Measurements from ENCODE around the gene CTDSP1. TPM values are rescaled to one million over a fixed set of nuclear protein-coding genes. Genes with fewer than 3 reads are reported as not detected.

The CTDSP1 gene
- total and polyA plus RNA-seq, 4 donors = 61.6 to 162 (median 139) TPM

DNA sequence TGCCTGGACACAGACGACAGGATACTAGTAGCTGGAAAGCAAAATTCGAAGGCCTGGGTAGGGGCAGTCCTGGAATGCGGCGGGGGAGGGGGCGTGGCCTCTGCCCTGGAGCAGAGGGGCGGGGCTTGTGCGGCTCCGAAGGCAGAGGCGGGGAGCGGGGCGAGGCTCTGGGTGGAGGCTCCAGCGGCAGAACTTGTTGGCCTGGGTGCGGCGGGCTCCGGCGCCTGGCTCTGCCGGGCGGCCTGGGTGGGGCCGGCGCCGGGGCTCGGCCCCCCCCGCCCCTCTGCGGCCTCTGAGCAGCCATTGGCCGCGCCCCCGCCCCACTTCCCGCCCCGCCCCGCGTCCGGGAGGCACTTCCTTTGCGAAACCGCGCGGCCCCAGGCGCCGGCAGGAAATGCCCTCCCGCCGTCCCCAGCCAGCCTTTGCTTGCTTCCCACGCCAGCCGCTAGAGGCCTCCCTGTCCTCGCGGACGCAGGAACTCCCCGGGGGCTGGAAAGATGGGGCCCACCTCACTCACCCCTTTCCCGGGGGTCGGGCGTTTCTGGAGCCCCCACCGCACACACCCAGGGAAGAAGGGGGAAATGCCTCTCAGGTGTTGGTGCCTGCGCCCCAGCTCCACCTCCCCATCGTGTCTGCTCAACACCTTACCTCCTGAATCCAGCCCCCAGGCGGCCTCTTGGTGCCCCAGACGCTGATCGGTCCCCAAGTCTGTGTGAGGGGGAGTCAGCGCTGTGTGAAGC is 6.7 kb downstream of the CTDSP1 start:
- ATAC-seq (ENCODE audit: low FRiP score) = peak; percentile 94
- peak overlapping the region in 1 of 2 donors; percentile 78 for H3K27ac ChIP-seq (ENCODE audit: low read depth in 1 of 2, low read length in 2 of 2)

DNA sequence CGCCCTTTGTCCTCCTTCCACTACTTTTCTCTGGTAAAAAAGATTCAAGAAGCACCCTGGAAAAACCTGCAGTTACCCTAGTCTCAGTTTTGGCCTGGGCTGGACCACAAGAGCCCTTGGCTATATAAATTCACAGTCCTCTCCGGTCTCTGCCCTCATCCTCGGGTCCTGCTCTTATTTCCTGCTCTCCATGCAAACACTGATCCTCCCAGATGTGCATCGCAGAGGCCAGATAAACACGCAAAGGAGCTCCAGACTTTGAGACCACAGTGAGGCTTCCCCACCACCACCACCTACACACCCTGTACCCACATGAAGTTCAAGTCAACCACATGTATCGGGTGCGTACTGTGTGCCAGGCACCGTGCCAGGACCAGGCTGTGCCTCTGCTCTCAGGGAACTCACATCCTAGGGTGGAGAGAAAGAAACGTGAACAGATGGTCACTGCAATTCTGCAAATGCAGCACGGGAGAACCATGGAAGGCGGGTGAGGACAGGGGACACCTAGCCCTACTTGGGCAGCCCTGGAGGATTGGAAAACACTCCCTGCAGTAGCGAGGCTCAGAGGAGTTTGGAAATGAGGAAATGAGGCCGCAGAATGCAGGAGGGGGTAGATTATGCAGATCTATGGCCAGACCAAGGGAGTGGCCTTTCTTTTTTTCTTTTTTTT is 7.4 kb downstream of the CTDSP1 start:
- Histone ChIP-seq H3K4me3 (ENCODE audit: low read length in 2 of 2) (peak overlapping the region in 1 of 2 donors; percentile 16), H3K4me1 (ENCODE audit: control insufficient read depth in 1 of 2, insufficient read depth in 2 of 2, low read length in 2 of 2) (no peaks in the 10 kb centered on the region)

More for the DNA sequence above, 6.7 kb downstream of the CTDSP1 start:
- Histone ChIP-seq H3K9me3 (ENCODE audit: control insufficient read depth, low read length) (no peaks in the 10 kb centered on the region), H3K4me3 (ENCODE audit: low read length in 2 of 2) (peak overlapping the region in 1 of 2 donors; percentile 16), H3K27me3 (ENCODE audit: control insufficient read depth in 1 of 2, insufficient read depth in 2 of 2, low read length in 1 of 2) (no peaks in the 10 kb centered on the region), H3K4me1 (ENCODE audit: control insufficient read depth in 1 of 2, insufficient read depth in 2 of 2, low read length in 2 of 2) (no peaks in the 10 kb centered on the region), H3K36me3 (ENCODE audit: control insufficient read depth in 1 of 2, insufficient read depth in 2 of 2, low read length in 1 of 2) (peaks cover 0 to 8% of the 10 kb centered on the region in 2 donors)
- intact Hi-C loops (cut with DNase I) = loop anchor here (1.0 to 5.0 kb wide), 5 partner anchors 60 to 253 kb away; partner anchors contain the start of genes ARPC2 (in 1 of the 2), BCS1L (in 1 of the 2), CNOT9 (in 1 of the 2) and USP37 (in 1 of the 2)
- WGBS, 2 donors = 0% methylated on average over 28 to 56 of the region's 56 CpGs
- DNase-seq = peak; percentile 98 to 99

DNA sequence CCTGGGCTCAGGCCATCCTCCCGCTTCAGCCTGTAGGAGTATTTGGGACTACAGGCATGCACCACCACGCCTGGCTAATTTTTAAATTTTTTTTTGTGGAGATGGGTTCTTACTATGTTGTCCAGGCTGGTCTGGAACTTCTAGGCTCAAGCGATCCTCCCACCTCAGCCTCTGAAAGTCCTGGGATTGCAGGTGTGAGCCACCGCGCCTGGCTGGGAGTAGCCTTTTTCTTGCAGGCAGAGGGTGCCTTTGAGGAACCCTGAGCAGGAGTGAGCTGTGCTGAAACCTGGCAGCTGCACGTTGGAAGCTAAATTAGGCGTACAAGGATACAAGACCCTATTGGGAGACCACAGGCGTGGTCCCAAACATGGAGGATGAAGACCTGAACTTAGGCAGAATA is 8.0 kb downstream of the CTDSP1 start:
- Histone ChIP-seq H3K36me3 (ENCODE audit: control insufficient read depth in 1 of 2, insufficient read depth in 2 of 2, low read length in 1 of 2) (peaks cover 0 to 4% of the 10 kb centered on the region in 2 donors), H3K27ac (ENCODE audit: low read depth in 1 of 2, low read length in 2 of 2) (no peak overlapping the region), H3K9me3 (ENCODE audit: control insufficient read depth, low read length) (no peaks in the 10 kb centered on the region), H3K4me3 (ENCODE audit: low read length in 2 of 2) (no peak overlapping the region), H3K27me3 (ENCODE audit: control insufficient read depth in 1 of 2, insufficient read depth in 2 of 2, low read length in 1 of 2) (no peaks in the 10 kb centered on the region), H3K4me1 (ENCODE audit: control insufficient read depth in 1 of 2, insufficient read depth in 2 of 2, low read length in 2 of 2) (no peaks in the 10 kb centered on the region)
- intact Hi-C loops (cut with DNase I) = loop anchor here (2.0 to 5.0 kb wide), 4 partner anchors 59 to 190 kb away; partner anchors contain the start of genes ARPC2 (in 1 of the 2), CNOT9 (in 1 of the 2) and USP37 (in 1 of the 2)
- ATAC-seq (ENCODE audit: low FRiP score) = no peak
- no peak for DNase-seq
- 72 to 75% methylated on average over 8 of the region's 8 CpGs for WGBS, 2 donors

More for the DNA sequence above, 7.4 kb downstream of the CTDSP1 start:
- H3K9me3 ChIP-seq (ENCODE audit: control insufficient read depth, low read length) = no peaks in the 10 kb centered on the region
- H3K27me3 ChIP-seq (ENCODE audit: control insufficient read depth in 1 of 2, insufficient read depth in 2 of 2, low read length in 1 of 2) = no peaks in the 10 kb centered on the region
- intact Hi-C loops (cut with DNase I) = loop anchor here (1.0 to 5.0 kb wide), 5 partner anchors 60 to 252 kb away; partner anchors contain the start of genes ARPC2 (in 1 of the 2), BCS1L (in 1 of the 2), CNOT9 (in 1 of the 2) and USP37 (in 1 of the 2)
- H3K36me3 ChIP-seq (ENCODE audit: control insufficient read depth in 1 of 2, insufficient read depth in 2 of 2, low read length in 1 of 2) = peaks cover 0 to 8% of the 10 kb centered on the region in 2 donors
- ATAC-seq (ENCODE audit: low FRiP score) (peak; percentile 39), DNase-seq (peak; percentile 81 to 87)
- peak overlapping the region in 1 of 2 donors; percentile 64 for H3K27ac ChIP-seq (ENCODE audit: low read depth in 1 of 2, low read length in 2 of 2)
- WGBS, 2 donors = 2% methylated on average over 13 of the region's 13 CpGs

DNA sequence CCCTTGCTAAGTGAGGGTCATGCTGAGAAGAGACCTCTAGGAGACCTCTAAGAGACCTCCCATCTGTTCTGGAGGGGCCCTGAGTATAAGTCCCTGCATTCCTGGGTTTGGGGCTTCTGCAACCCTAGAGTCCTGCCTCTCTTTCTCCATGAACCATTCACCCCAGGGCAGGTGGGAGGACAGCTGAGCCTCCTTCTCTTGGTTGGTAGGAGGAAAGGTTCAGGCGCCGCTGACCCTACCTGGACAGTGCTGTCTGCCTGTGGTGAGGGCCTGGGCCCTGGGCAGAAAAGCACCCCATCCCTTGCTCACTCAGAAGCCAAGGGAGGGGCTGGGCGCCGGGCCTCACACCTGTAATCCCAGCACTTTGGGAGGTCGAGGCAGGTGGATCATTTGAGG is 18.7 kb downstream of the CTDSP1 start:
- Histone ChIP-seq H3K36me3 (ENCODE audit: control insufficient read depth in 1 of 2, insufficient read depth in 2 of 2, low read length in 1 of 2) (no peaks in the 10 kb centered on the region), H3K27ac (ENCODE audit: low read depth in 1 of 2, low read length in 2 of 2) (no peak overlapping the region), H3K4me1 (ENCODE audit: control insufficient read depth in 1 of 2, insufficient read depth in 2 of 2, low read length in 2 of 2) (no peaks in the 10 kb centered on the region), H3K27me3 (ENCODE audit: control insufficient read depth in 1 of 2, insufficient read depth in 2 of 2, low read length in 1 of 2) (no peaks in the 10 kb centered on the region), H3K9me3 (ENCODE audit: control insufficient read depth, low read length) (no peaks in the 10 kb centered on the region), H3K4me3 (ENCODE audit: low read length in 2 of 2) (no peak overlapping the region)
- ATAC-seq (ENCODE audit: low FRiP score) (peak; percentile 48), DNase-seq (no peak)
- intact Hi-C loops (cut with DNase I) = no loop called here
- WGBS, 2 donors = 92 to 95% methylated on average over 5 of the region's 5 CpGs

DNA sequence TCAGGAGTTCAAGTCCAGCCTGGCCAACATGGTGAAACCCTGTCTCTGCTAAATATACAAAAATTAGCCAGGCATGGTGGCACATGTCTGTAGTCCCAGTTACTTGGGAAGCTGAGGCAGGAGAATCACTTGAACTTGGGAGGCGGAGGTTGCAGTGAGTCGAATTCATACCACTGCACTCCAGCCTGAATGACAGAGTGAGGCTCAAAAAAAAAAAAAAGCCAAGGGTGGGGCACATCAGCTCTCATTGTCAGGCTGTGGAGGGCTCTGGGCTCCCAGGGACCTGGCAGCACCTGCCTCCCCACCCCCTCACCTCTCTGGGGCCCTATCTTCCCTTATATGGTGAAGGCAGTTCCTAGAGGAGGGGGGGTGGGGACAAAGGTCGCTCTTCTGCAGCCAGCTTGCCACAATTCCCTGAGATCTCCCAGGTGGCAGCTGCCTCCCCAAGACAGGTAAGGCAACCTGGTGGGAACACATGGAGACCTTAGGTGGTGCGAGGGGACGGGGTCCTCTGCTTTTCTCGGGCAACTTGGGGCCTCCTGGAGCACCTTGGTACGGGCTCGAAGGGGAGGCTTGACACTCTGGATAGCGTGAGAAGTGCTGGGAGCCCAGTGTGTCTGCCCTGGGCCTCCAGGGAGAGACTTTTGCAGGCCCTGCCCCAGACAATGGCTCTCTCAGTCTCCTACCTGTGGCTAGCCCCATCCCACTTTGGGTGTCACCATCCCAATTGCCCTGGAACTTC is 19.2 kb downstream of the CTDSP1 start, which contains the start of gene VIL1:
VIL1 (plus strand) TSS at position 407 of the 742 bp plus-strand sequence. CDS start 4,656 bp downstream, outside the sequence.
- WGBS, 2 donors = 86 to 88% methylated on average over 9 of the region's 9 CpGs
- H3K27me3 ChIP-seq (ENCODE audit: control insufficient read depth in 1 of 2, insufficient read depth in 2 of 2, low read length in 1 of 2) = no peaks in the 10 kb centered on the region
- H3K27ac ChIP-seq (ENCODE audit: low read depth in 1 of 2, low read length in 2 of 2) = no peak within 1 kb of the TSS
- DNase-seq (no peak), ATAC-seq (ENCODE audit: low FRiP score) (no peak)
- no peaks in the 10 kb centered on the region for H3K9me3 ChIP-seq (ENCODE audit: control insufficient read depth, low read length)
- no peaks in the 10 kb centered on the region for H3K4me1 ChIP-seq (ENCODE audit: control insufficient read depth in 1 of 2, insufficient read depth in 2 of 2, low read length in 2 of 2)
- intact Hi-C loops (cut with DNase I) = no loop called here
- H3K4me3 ChIP-seq (ENCODE audit: low read length in 2 of 2) = no peak within 1 kb of the TSS
- H3K36me3 ChIP-seq (ENCODE audit: control insufficient read depth in 1 of 2, insufficient read depth in 2 of 2, low read length in 1 of 2) = no peaks in the 10 kb centered on the region

DNA sequence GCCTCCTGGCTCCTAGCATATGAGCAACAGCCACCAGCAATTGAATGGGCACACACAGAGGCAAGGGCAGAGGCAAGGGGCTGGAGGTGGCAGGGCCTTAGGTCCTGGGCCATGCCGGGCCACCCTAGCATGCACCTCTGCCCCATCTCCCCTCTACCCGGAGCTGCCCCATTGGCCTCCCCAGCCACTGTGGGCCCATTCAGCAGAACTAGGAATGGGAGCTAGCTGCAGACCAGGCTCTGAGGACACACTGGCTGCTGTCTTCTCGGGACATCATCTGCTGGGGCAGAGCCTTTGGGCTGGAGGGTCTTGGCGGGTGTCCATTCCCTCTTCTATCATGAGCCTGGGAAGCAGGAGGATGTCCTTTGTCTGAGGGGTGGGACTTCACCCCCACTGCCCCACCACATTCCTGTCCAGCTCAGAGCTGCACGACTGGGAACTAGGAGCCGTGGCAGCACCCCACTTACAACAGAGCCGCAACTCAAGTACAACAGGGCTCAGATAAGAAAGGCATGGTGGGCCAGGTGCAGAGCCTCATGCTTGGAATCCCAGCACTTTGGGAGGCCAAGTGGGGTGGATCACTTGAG is 20.1 kb downstream of the CTDSP1 start:
- Histone ChIP-seq H3K9me3 (ENCODE audit: control insufficient read depth, low read length) (no peaks in the 10 kb centered on the region), H3K4me1 (ENCODE audit: control insufficient read depth in 1 of 2, insufficient read depth in 2 of 2, low read length in 2 of 2) (no peaks in the 10 kb centered on the region), H3K36me3 (ENCODE audit: control insufficient read depth in 1 of 2, insufficient read depth in 2 of 2, low read length in 1 of 2) (no peaks in the 10 kb centered on the region), H3K27me3 (ENCODE audit: control insufficient read depth in 1 of 2, insufficient read depth in 2 of 2, low read length in 1 of 2) (no peaks in the 10 kb centered on the region), H3K4me3 (ENCODE audit: low read length in 2 of 2) (no peak overlapping the region), H3K27ac (ENCODE audit: low read depth in 1 of 2, low read length in 2 of 2) (no peak overlapping the region)
- DNase-seq = no peak
- 87 to 89% methylated on average over 7 of the region's 7 CpGs for WGBS, 2 donors
- intact Hi-C loops (cut with DNase I) = no loop called here
- ATAC-seq (ENCODE audit: low FRiP score) = no peak

DNA sequence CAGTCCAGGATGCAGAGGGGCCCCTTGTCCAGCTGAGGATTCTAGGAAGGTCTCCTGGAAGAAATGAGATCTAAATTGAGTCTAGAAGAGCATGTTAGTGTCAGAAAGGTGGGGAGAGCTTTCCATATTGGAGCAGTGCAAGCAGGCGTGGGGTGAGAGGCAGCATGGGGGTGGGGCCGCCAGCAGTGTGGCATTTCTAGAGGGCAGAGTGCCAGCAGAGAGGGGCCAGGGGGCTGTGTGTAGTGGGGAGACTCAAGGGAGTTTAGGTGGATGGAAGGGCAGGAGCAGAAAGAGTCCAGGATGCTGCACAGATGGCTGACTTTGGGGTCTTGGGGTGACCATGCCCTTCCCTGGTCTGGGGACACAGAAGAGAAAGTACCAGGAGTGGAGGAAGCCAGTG is 21.4 kb downstream of the CTDSP1 start:
- H3K27me3 ChIP-seq (ENCODE audit: control insufficient read depth in 1 of 2, insufficient read depth in 2 of 2, low read length in 1 of 2) = no peaks in the 10 kb centered on the region
- no peaks in the 10 kb centered on the region for H3K9me3 ChIP-seq (ENCODE audit: control insufficient read depth, low read length)
- no peaks in the 10 kb centered on the region for H3K36me3 ChIP-seq (ENCODE audit: control insufficient read depth in 1 of 2, insufficient read depth in 2 of 2, low read length in 1 of 2)
- intact Hi-C loops (cut with DNase I) = no loop called here
- 85 to 88% methylated on average over 2 of the region's 2 CpGs for WGBS, 2 donors
- H3K4me3 ChIP-seq (ENCODE audit: low read length in 2 of 2) = no peak overlapping the region
- H3K4me1 ChIP-seq (ENCODE audit: control insufficient read depth in 1 of 2, insufficient read depth in 2 of 2, low read length in 2 of 2) = no peaks in the 10 kb centered on the region
- no peak overlapping the region for H3K27ac ChIP-seq (ENCODE audit: low read depth in 1 of 2, low read length in 2 of 2)
- no peak for ATAC-seq (ENCODE audit: low FRiP score)
- no peak for DNase-seq
